ENCODE measurements around the gene ATP8B3.

The ATP8B3 gene

GRCh38 chr19:1760020-1760419, 52.1 kb downstream of the ATP8B3 start:
- no peak overlapping the region for H3K4me3 ChIP-seq (ENCODE audit: low read depth, low read length)
- no peak for TF ChIP-seq CTCF (IDR thresholded peaks at IDR 0.05; ENCODE audit: low read depth, low read length, missing control alignments)
- DNase-seq (ENCODE audit: low read depth) = no peak
- in situ Hi-C loops (cut with HindIII; ENCODE audit: low sequenced_read_pairs) = no loop called here

- DNase-seq (ENCODE audit: low read depth) = no peak
- in situ Hi-C loops (cut with HindIII; ENCODE audit: low sequenced_read_pairs) = no loop called here
- TF ChIP-seq CTCF (IDR thresholded peaks at IDR 0.05; ENCODE audit: low read depth, low read length, missing control alignments) = no peak
- H3K4me3 ChIP-seq (ENCODE audit: low read depth, low read length) = no peak overlapping the region
These were observed 52.8 kb downstream of the ATP8B3 start for GRCh38 chr19:1758959-1759903.

GRCh38 chr19:1758231-1758577, 53.9 kb downstream of the ATP8B3 start:
- no peak for DNase-seq (ENCODE audit: low read depth)
- in situ Hi-C loops (cut with HindIII; ENCODE audit: low sequenced_read_pairs) = no loop called here
- TF ChIP-seq CTCF (IDR thresholded peaks at IDR 0.05; ENCODE audit: low read depth, low read length, missing control alignments) = no peak
- H3K4me3 ChIP-seq (ENCODE audit: low read depth, low read length) = no peak overlapping the region

GRCh38 chr19:1757468-1758230, 54.4 kb downstream of the ATP8B3 start:
- H3K4me3 ChIP-seq (ENCODE audit: low read depth, low read length) = no peak overlapping the region
- in situ Hi-C loops (cut with HindIII; ENCODE audit: low sequenced_read_pairs) = no loop called here
- TF ChIP-seq CTCF (IDR thresholded peaks at IDR 0.05; ENCODE audit: low read depth, low read length, missing control alignments) = no peak
- DNase-seq (ENCODE audit: low read depth) = no peak

- TF ChIP-seq CTCF (IDR thresholded peaks at IDR 0.05; ENCODE audit: low read depth, low read length, missing control alignments) = no peak
- in situ Hi-C loops (cut with HindIII; ENCODE audit: low sequenced_read_pairs) = no loop called here
- no peak for DNase-seq (ENCODE audit: low read depth)
- H3K4me3 ChIP-seq (ENCODE audit: low read depth, low read length) = no peak overlapping the region
These were observed 55.2 kb downstream of the ATP8B3 start for GRCh38 chr19:1756705-1757465.

GRCh38 chr19:1756264-1756663, 55.8 kb downstream of the ATP8B3 start:
- in situ Hi-C loops (cut with HindIII; ENCODE audit: low sequenced_read_pairs) = no loop called here
- no peak overlapping the region for H3K4me3 ChIP-seq (ENCODE audit: low read depth, low read length)
- no peak for DNase-seq (ENCODE audit: low read depth)
- TF ChIP-seq CTCF (IDR thresholded peaks at IDR 0.05; ENCODE audit: low read depth, low read length, missing control alignments) = no peak
